K562 (cell line): ENCODE results near the gene DNAH10. TPM values are rescaled to one million over a fixed set of nuclear protein-coding genes. Genes with fewer than 3 reads are reported as not detected.

Experiments used
- ATAC-seq: fragments of 200-7000 bp; cut with Tn5 transposase; 3 replicates; pipeline ENCODE4 v1.9.1; 2020; ENCODE audit warnings: moderate library complexity
- BruUV-seq: library from RNA; stranded (reverse); fragments of 400-500 nt; replicated peaks from 2 replicates; lab custom pipeline; 2021; lab: Mats Ljungman, UMichigan
- CTCF ChIA-PET: fragments of 300-600 bp; formaldehyde crosslinking; extraction: SDS; loops from one replicate; lab custom pipeline; 2021; ENCODE audit warnings: low intra/inter-chr PET ratio; lab: Yijun Ruan, JAX
- POLR2A ChIA-PET: fragments of 300-600, 350-650 bp; sonication (Branson Sonifier 250); formaldehyde crosslinking; extraction: SDS; loops from one replicate; lab custom pipeline; 2021; ENCODE audit warnings: antibody characterized with exemption, inconsistent platforms; lab: Yijun Ruan, JAX
- DNase-seq, 4 experiments: peaks; one replicate each; pipeline versions ENCODE4 v3.0.0 to v3.0.0-alpha.2; 2011 to 2018; ENCODE audit warnings: low spot score in 3 of 4, mixed read lengths in 3 of 4; ENCODE audit errors: extremely low read depth in 1 of 4
- FAIRE-seq: peaks from 2 replicates; lab custom pipeline; 2011; peaks lifted over from hg19 to GRCh38; lab: Jason Lieb, UNC
- H2AFZ ChIP-seq: 2 replicates; pipeline ENCODE4 v1.6.0; 2011; ENCODE audit warnings: low read depth, low read length, control low read depth, inconsistent platforms
- H3K27ac ChIP-seq: fragments of 200-600 bp; 3 replicates; pipeline ENCODE4 v1.8.0; 2011; ENCODE audit warnings: low read depth, mild to moderate bottlenecking, control low read depth, inconsistent platforms, low read length, moderate library complexity, mixed read lengths; ENCODE audit errors: extremely low read depth
- H3K27me3 ChIP-seq, 2 experiments: fragments of 300-600 bp in 1 of 2; 2 replicates in 1 of 2; 3 replicates in 1 of 2; pipeline versions ENCODE4 v1.6.0 to v1.8.0; 2011; ENCODE audit warnings: inconsistent platforms in 2 of 2, low read length in 2 of 2, mild to moderate bottlenecking in 1 of 2, mixed read lengths in 1 of 2, moderate library complexity in 1 of 2; ENCODE audit not compliant: control insufficient read depth in 2 of 2, insufficient read depth in 2 of 2
- H3K36me3 ChIP-seq: fragments of 300-600 bp; 3 replicates; pipeline ENCODE4 v1.8.0; 2011; ENCODE audit warnings: mild to moderate bottlenecking, low read length, inconsistent platforms; ENCODE audit not compliant: control insufficient read depth, insufficient read depth
- H3K4me1 ChIP-seq, 2 experiments: fragments of 200-600 bp in 1 of 2; replicated peaks in 1 of 2; 2 replicates in 1 of 2; 3 replicates in 1 of 2; pipeline versions ENCODE4 v1.5.1 to v1.8.0; 2011; ENCODE audit warnings: inconsistent platforms in 2 of 2, low read length in 2 of 2, mild to moderate bottlenecking in 1 of 2, mixed read lengths in 1 of 2, moderate library complexity in 1 of 2; ENCODE audit not compliant: control insufficient read depth in 2 of 2, insufficient read depth in 2 of 2
- H3K4me2 ChIP-seq: 2 replicates; pipeline ENCODE4 v1.6.1; 2011; ENCODE audit warnings: low read length, control low read depth, inconsistent platforms, mixed read lengths; ENCODE audit not compliant: insufficient read depth
- H3K4me3 ChIP-seq: fragments of 200-600 bp; sonication (generic), shearing (Covaris generic); 2 replicates; pipeline ENCODE4 v1.5.1; 2016; ENCODE audit warnings: control low read depth, inconsistent platforms
- H3K79me2 ChIP-seq: fragments of 200-600 bp; 3 replicates; pipeline ENCODE4 v1.8.0; 2011; ENCODE audit warnings: low read length, inconsistent platforms; ENCODE audit not compliant: control insufficient read depth, insufficient read depth
- H3K9ac ChIP-seq, 2 experiments: 2 replicates each; pipeline versions ENCODE4 v1.6.0 to v1.6.1; 2011; ENCODE audit warnings: low read depth in 2 of 2, low read length in 2 of 2, control low read depth in 1 of 2, inconsistent platforms in 1 of 2, mild to moderate bottlenecking in 1 of 2, mixed read lengths in 1 of 2; ENCODE audit not compliant: insufficient read depth in 1 of 2
- H3K9me1 ChIP-seq: one replicate; pipeline ENCODE4 v1.6.0; 2011; ENCODE audit warnings: inconsistent platforms, mild to moderate bottlenecking, low read length, moderate library complexity; ENCODE audit not compliant: control insufficient read depth, insufficient read depth
- H3K9me3 ChIP-seq: replicated peaks from 2 replicates; pipeline ENCODE4 v1.5.1; 2011; ENCODE audit warnings: low read depth, low read length, inconsistent platforms; ENCODE audit not compliant: control insufficient read depth, insufficient read depth
- H4K20me1 ChIP-seq: replicated peaks from 2 replicates; pipeline ENCODE4 v1.6.1; 2011; ENCODE audit warnings: low read length, inconsistent platforms, mixed read lengths; ENCODE audit not compliant: control insufficient read depth, insufficient read depth
- CBX1 ChIP-seq: sonication (generic); IDR thresholded peaks from 2 replicates; pipeline ENCODE4 v1.6.1; 2016; ENCODE audit warnings: antibody characterized with exemption, low read depth, mild to moderate bottlenecking
- CBX3 ChIP-seq, 2 experiments: IDR thresholded peaks; 1 replicate in 1 of 2; 2 replicates in 1 of 2; pipeline ENCODE4 v1.6.1; 2012; ENCODE audit warnings: inconsistent platforms in 2 of 2, low read length in 2 of 2, borderline replicate concordance in 1 of 2, control low read depth in 1 of 2
- CREB3L1 ChIP-seq: fragments of 450-650 bp; IDR thresholded peaks from 2 replicates; pipeline ENCODE4 v1.6.1; 2014; ENCODE audit warnings: low read depth, mild to moderate bottlenecking, moderate library complexity, borderline replicate concordance
- FOS ChIP-seq: IDR thresholded peaks from 3 replicates; pipeline ENCODE4 v1.6.1; 2011; ENCODE audit not compliant: insufficient read length; ENCODE audit errors: extremely low read depth
- L3MBTL2 ChIP-seq: fragments of 450-650 bp; IDR thresholded peaks from 2 replicates; pipeline ENCODE4 v1.6.1; 2016; ENCODE audit warnings: mild to moderate bottlenecking, moderate library complexity
- NRF1 ChIP-seq, 2 experiments: fragments of 450-650 bp; IDR thresholded peaks in 1 of 2; conservative IDR thresholded peaks in 1 of 2; 2 replicates each; pipeline ENCODE4 v1.6.1; 2014; ENCODE audit warnings: mild to moderate bottlenecking in 2 of 2
- PHF21A ChIP-seq: fragments of 450-650 bp; IDR thresholded peaks from 2 replicates; pipeline ENCODE4 v1.6.1; 2017; ENCODE audit warnings: low read depth, borderline replicate concordance
- SMARCA4 ChIP-seq: fragments of 450-650 bp; IDR thresholded peaks from 2 replicates; pipeline ENCODE4 v1.6.1; 2016
- SRF ChIP-seq, 2 experiments: fragments of 250-450, 450-650 bp in 1 of 2; sonication (Bioruptor Pico) in 1 of 2; sonication (generic) in 1 of 2; formaldehyde crosslinking; IDR thresholded peaks; 2 replicates each; pipeline versions ENCODE4 v1.5.0 to v1.5.1; 2020 to 2022; ENCODE audit warnings: mild to moderate bottlenecking in 1 of 2, missing genetic modification reagents in 1 of 2
- TCF3 ChIP-seq: sonication (generic); formaldehyde crosslinking; IDR thresholded peaks from 2 replicates; pipeline ENCODE4 v1.4.0; 2020; ENCODE audit warnings: mild to moderate bottlenecking, missing genetic modification reagents
- TRIM24 ChIP-seq, 2 experiments: fragments of 450-650 bp; IDR thresholded peaks; 2 replicates each; pipeline ENCODE4 v1.6.1; 2016
- TRIM28 ChIP-seq: fragments of 450-650 bp; IDR thresholded peaks from 2 replicates; pipeline ENCODE4 v1.6.1; 2017
- ZBTB7A ChIP-seq: IDR thresholded peaks from 2 replicates; pipeline ENCODE4 v1.6.1; 2011; ENCODE audit warnings: low read depth, mild to moderate bottlenecking, low read length, moderate library complexity, borderline replicate concordance; ENCODE audit not compliant: control insufficient read depth
- ZNF561 ChIP-seq: fragments of 450-650 bp; formaldehyde crosslinking; conservative IDR thresholded peaks from 2 replicates; pipeline ENCODE4 v1.4.0; 2020; ENCODE audit warnings: mild to moderate bottlenecking, moderate library complexity
- ZNF644 ChIP-seq: fragments of 200-800 bp; sonication (Bioruptor generic); IDR thresholded peaks from 2 replicates; pipeline ENCODE4 v1.6.1; 2016; ENCODE audit warnings: low read depth, missing genetic modification characterization, missing compliant biosample characterization
- ZNF785 ChIP-seq: fragments of 250-450 bp; sonication (Bioruptor Pico); IDR thresholded peaks from 2 replicates; pipeline ENCODE4 v1.4.0; 2020; ENCODE audit warnings: mild to moderate bottlenecking
- WGBS: fragments of 100-300 bp; shearing (Covaris generic); methylation state at CpG from one replicate; pipeline ENCODE4 v1.1.6; 2016; ENCODE audit warnings: low coverage, mixed read lengths; ENCODE audit not compliant: insufficient coverage; ENCODE audit errors: missing lambda C conversion rate; 5-methylcytosine and 5-hydroxymethylcytosine counted together
- in situ Hi-C: fragments of 300-500 bp; cut with MboI; formaldehyde crosslinking; loops from 4 replicates; pipeline ENCODE4 v1.15.0; 2018; ENCODE audit warnings: inconsistent platforms, mixed read lengths
- intact Hi-C: fragments of 100-400 bp; cut with micrococcal nuclease; formaldehyde crosslinking; loops from 2 replicates; pipeline ENCODE4 v1.14.2; 2022
- polyA plus RNA-seq, 8 experiments: library from polyadenylated mRNA; depleted of rRNA in 4 of 8; stranded (reverse) in 5 of 8; unstranded in 3 of 8; fragments of >200 nt; fragmentation: Nextera tagmentation in 2 of 8; fragmentation: Illumina TruSeq in 1 of 8; extraction: Ambion mirVana in 2 of 8; extraction: Trizol in 1 of 8; gene quantifications; 2 replicates each; pipeline versions ENCODE4 v1.2.1 to v1.2.3, GENCODE V29; 2011 to 2014; ENCODE audit warnings: inconsistent platforms in 1 of 8, missing spikeins in 1 of 8
- total RNA-seq, 7 experiments: library from RNA; depleted of rRNA in 6 of 7; stranded (reverse); fragments of >200 nt in 6 of 7; fragmentation: Illumina TruSeq in 2 of 7; extraction: Trizol in 2 of 7; gene quantifications; 2 replicates each; pipeline versions ENCODE4 v1.2.1 to v1.2.3, GENCODE V29; 2011 to 2021; ENCODE audit warnings: low replicate concordance in 1 of 7
- TF ChIP-seq, protein P1 (sequence below): sonication (generic); formaldehyde crosslinking; IDR thresholded peaks from 2 replicates; pipeline ENCODE4 v1.8.0; 2023; ENCODE audit warnings: mild to moderate bottlenecking, missing genetic modification reagents

DNAH10 gene
- total and polyA plus RNA-seq, 9 of the 15 experiments (the other 6 are each of a cell fraction or from before 2014, with no cell fraction given), result 0.01 to 0.06 (median 0.04) TPM; not detected in 1

GRCh38 chr12:123941624-123942237, 179.6 kb downstream of the DNAH10 start:
- no peak for ATAC-seq
- POLR2A ChIA-PET, result interaction anchor here (0.6 to 1.0 kb wide), 2 partner anchors 16 to 54 kb away, joined by 3 read pairs; no protein-coding TSS in a partner anchor
- H3K27me3 ChIP-seq, result peaks cover 42 to 75% of the 10 kb centered on the region in 2 experiments; a peak in 4 of 5 replicates
- no peak for DNase-seq
- in situ Hi-C loops (no loop called here), intact Hi-C loops (no loop called here)
- CTCF ChIA-PET, result interaction anchor here (0.6 kb wide), 1 partner anchor 352 kb away, joined by 3 read pairs; no protein-coding TSS in a partner anchor
- H3K36me3 ChIP-seq, result no peaks in the 10 kb centered on the region
- no peak overlapping the region for H3K9ac ChIP-seq
- H4K20me1 ChIP-seq, result peaks cover 4% of the 10 kb centered on the region; the same call in 1 of the 2 replicates
- BruUV-seq, result no TSS peak
- FAIRE-seq, result no peak
- H3K4me3 ChIP-seq, result no peak overlapping the region
- H3K79me2 ChIP-seq, result no peaks in the 10 kb centered on the region
- H3K27ac ChIP-seq, result no peak overlapping the region
- H3K4me1 ChIP-seq, result peaks cover 0 to 10% of the 10 kb centered on the region in 2 experiments; a peak in 2 of 5 replicates
- no peak overlapping the region for H2AFZ ChIP-seq
- H3K9me1 ChIP-seq, result no peaks in the 10 kb centered on the region
- TF ChIP-seq CBX3 (IDR thresholded peaks at IDR 0.05; ENCODE audit: borderline replicate concordance in 1 of 2, low read length in 2 of 2) (peak in 1 of 2 experiments; percentile 92; a peak in 2 of 3 replicates), TRIM24 (IDR thresholded peaks at IDR 0.05) (peak in 1 of 2 experiments; percentile 60; a peak in 1 of 4 replicates), NRF1 (conservative IDR thresholded peaks at IDR 0.05 in 1 of 2, IDR thresholded peaks at IDR 0.05 in 1 of 2) (peak; percentile 90 to 91), ZBTB7A (no peak), PHF21A (no peak), SRF (CRISPR knock-in tag; IDR thresholded peaks at IDR 0.05) (peak in 1 of 2 experiments; percentile 94; a peak in 2 of 4 replicates), L3MBTL2 (peak; percentile 20; the same call in 1 of the 2 replicates), CBX1 (peak; percentile 57; the same call in 1 of the 2 replicates), ZNF561 (CRISPR knock-in tag) (peak; percentile 94), CREB3L1 (no peak), ZNF785 (CRISPR knock-in tag) (no peak), ZNF644 (tag) (0 out of 2 replicates have a peak, but pooled peaks have one; percentile 24), FOS (no peak), TCF3 (no peak), SMARCA4 (no peak), TRIM28 (peak; percentile 79; the same call in 1 of the 2 replicates)
- TF ChIP-seq, protein P1, sequence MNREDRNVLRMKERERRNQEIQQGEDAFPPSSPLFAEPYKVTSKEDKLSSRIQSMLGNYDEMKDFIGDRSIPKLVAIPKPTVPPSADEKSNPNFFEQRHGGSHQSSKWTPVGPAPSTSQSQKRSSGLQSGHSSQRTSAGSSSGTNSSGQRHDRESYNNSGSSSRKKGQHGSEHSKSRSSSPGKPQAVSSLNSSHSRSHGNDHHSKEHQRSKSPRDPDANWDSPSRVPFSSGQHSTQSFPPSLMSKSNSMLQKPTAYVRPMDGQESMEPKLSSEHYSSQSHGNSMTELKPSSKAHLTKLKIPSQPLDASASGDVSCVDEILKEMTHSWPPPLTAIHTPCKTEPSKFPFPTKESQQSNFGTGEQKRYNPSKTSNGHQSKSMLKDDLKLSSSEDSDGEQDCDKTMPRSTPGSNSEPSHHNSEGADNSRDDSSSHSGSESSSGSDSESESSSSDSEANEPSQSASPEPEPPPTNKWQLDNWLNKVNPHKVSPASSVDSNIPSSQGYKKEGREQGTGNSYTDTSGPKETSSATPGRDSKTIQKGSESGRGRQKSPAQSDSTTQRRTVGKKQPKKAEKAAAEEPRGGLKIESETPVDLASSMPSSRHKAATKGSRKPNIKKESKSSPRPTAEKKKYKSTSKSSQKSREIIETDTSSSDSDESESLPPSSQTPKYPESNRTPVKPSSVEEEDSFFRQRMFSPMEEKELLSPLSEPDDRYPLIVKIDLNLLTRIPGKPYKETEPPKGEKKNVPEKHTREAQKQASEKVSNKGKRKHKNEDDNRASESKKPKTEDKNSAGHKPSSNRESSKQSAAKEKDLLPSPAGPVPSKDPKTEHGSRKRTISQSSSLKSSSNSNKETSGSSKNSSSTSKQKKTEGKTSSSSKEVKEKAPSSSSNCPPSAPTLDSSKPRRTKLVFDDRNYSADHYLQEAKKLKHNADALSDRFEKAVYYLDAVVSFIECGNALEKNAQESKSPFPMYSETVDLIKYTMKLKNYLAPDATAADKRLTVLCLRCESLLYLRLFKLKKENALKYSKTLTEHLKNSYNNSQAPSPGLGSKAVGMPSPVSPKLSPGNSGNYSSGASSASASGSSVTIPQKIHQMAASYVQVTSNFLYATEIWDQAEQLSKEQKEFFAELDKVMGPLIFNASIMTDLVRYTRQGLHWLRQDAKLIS (CRISPR knock-in tag), result no peak
- H3K9me3 ChIP-seq, result no peaks in the 10 kb centered on the region; the same call in 1 of the 2 replicates
- WGBS, result 25% methylated on average over 13 of the region's 13 CpGs
- no peak overlapping the region for H3K4me2 ChIP-seq
